Activated T-cell treated with anti-CD3 and anti-CD28 coated beads, Interleukin-2, amount 50 U/mL, for 4 hours (primary cell): ENCODE data around the gene KMT5B. TPM values are rescaled to one million over a fixed set of nuclear protein-coding genes. Genes with fewer than 3 reads are reported as not detected.

Source experiments
- ATAC-seq, 2 donors: fragments of 200-7000 bp; cut with Tn5 transposase; one replicate each; pipeline ENCODE4 v1.10.0; 2021
- DNase-seq: peaks from one replicate; pipeline ENCODE4 v3.0.0-alpha.2; 2020
- H3K27me3 Mint-ChIP-seq: one replicate; pipeline ENCODE4 v1.8.0; 2021; ENCODE audit warnings: low read depth, mixed read lengths
- H3K36me3 Mint-ChIP-seq: one replicate; pipeline ENCODE4 v1.8.0; 2022; ENCODE audit warnings: mixed read lengths; ENCODE audit not compliant: insufficient read depth
- H3K4me1 Mint-ChIP-seq: one replicate; pipeline ENCODE4 v1.8.0; 2021; ENCODE audit warnings: low read depth, mixed read lengths
- H3K4me3 Mint-ChIP-seq: one replicate; pipeline ENCODE4 v1.8.0; 2021; ENCODE audit warnings: mild to moderate bottlenecking, moderate library complexity, mixed read lengths
- H3K9me3 Mint-ChIP-seq: one replicate; pipeline ENCODE4 v1.8.0; 2021; ENCODE audit warnings: mixed read lengths
- total RNA-seq, 3 donors: library from RNA; stranded (reverse); gene quantifications; one replicate each; pipeline ENCODE4 v1.2.1, GENCODE V29; 2021

The KMT5B gene
- total RNA-seq, 3 donors from 2014 or later = 23.5 to 30.0 (median 25.7) TPM

DNA sequence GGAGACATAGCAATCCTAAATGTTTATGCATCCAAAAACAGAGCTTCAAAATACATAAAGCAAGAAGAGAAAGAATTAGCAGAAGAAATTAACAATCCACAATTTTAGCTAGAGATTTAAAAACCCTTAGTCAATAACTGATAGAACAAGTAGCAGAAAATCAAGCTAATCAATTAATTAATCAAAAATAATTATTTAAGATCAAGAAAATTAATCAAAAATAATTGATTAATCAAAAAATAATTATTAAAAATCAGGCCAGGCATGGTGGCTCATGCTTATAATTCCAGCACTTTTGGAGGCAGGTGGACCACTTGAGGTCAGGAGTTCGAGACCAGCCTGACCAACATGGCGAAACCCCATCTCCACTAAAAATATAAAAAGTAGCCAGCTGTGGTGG, 29.5 kb upstream of the KMT5B start:
- H3K36me3 Mint-ChIP-seq = no peaks in the 10 kb centered on the region
- H3K4me1 Mint-ChIP-seq = no peaks in the 10 kb centered on the region
- no peaks in the 10 kb centered on the region for H3K9me3 Mint-ChIP-seq
- ATAC-seq (no peak), DNase-seq (no peak)
- H3K27me3 Mint-ChIP-seq = peaks cover 4% of the 10 kb centered on the region
- no peak overlapping the region for H3K4me3 Mint-ChIP-seq

DNA sequence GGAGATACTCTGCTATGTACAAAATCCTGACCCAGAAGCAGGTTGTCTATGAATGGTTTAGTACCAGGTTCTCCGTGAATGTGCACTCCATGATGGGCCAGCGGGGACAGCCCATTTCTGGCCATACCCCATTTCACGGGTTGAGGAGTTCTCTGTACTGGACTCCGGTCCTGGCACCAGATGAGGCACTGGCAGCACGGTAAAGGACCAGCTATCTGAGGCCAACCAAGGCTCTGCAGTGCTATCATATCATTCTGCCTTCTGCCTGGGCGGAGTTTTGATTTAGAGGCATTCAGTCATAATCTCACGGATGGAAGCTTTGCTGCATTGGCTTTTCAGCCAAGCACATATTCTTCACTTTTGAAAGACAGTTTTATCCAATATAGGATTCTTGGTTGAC, 18.5 kb upstream of the KMT5B start:
- no peak for ATAC-seq
- peaks cover 7% of the 10 kb centered on the region for H3K27me3 Mint-ChIP-seq

DNA sequence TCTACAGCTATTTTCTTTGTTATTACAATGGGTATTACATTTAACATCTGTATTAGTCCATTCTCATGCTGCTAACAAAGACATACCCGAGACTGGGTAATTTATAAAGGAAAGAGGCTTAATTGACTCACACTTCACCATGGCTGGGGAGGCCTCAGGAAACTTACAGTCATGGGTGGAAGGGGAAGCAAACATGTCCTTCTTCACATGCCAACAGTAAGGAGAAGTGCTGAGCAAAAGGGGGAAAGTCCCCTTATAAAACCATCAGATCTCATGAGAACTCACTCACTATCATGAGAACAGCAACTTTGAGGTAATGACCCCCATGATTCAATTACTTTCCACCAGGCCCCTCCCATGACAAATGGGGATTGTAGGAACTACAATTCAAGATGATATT, 16.5 kb upstream of the KMT5B start:
- DNase-seq (no peak), ATAC-seq (no peak)
- H3K4me3 Mint-ChIP-seq = no peak overlapping the region
- H3K9me3 Mint-ChIP-seq = peaks cover 7% of the 10 kb centered on the region
- no peaks in the 10 kb centered on the region for H3K36me3 Mint-ChIP-seq
- H3K27me3 Mint-ChIP-seq = peaks cover 8% of the 10 kb centered on the region
- H3K4me1 Mint-ChIP-seq = no peaks in the 10 kb centered on the region

More for the DNA sequence above, 18.5 kb upstream of the KMT5B start:
- DNase-seq = no peak
- Mint-ChIP-seq H3K9me3 (peaks cover 7% of the 10 kb centered on the region), H3K4me3 (no peak overlapping the region), H3K4me1 (no peaks in the 10 kb centered on the region), H3K36me3 (no peaks in the 10 kb centered on the region)

GRCh38 chr11:68226421-68226820, 13.3 kb upstream of the KMT5B start:
- peaks cover 8% of the 10 kb centered on the region for H3K27me3 Mint-ChIP-seq
- no peak overlapping the region for H3K4me3 Mint-ChIP-seq
- DNase-seq = no peak
- ATAC-seq = no peak
- H3K36me3 Mint-ChIP-seq = no peaks in the 10 kb centered on the region
- H3K4me1 Mint-ChIP-seq = no peaks in the 10 kb centered on the region
- peaks cover 7% of the 10 kb centered on the region for H3K9me3 Mint-ChIP-seq

DNA sequence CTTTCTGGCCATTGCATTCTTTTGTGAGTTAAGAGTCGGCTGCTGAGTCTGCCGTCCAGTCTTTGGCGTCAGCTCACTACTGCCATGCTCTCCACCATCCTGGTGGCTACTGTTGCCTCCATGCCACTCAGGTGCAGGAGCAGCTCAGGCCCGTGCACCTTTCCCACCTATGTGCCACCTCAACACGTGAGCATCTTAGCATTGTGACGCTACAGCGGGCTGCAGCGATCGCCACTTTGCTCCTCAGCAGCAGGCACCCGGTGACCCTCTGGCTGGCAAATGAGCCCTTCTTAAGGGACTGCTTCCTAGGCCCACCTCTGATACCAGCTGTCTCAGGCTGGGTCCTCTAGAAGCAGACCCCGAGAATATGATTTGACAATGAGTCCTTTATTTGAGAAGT, 11.5 kb upstream of the KMT5B start:
- Mint-ChIP-seq H3K9me3 (peaks cover 7% of the 10 kb centered on the region), H3K4me1 (peaks cover under 1% of the 10 kb centered on the region), H3K4me3 (no peak overlapping the region), H3K36me3 (no peaks in the 10 kb centered on the region), H3K27me3 (peaks cover 9% of the 10 kb centered on the region)
- DNase-seq (no peak), ATAC-seq (no peak)

DNA sequence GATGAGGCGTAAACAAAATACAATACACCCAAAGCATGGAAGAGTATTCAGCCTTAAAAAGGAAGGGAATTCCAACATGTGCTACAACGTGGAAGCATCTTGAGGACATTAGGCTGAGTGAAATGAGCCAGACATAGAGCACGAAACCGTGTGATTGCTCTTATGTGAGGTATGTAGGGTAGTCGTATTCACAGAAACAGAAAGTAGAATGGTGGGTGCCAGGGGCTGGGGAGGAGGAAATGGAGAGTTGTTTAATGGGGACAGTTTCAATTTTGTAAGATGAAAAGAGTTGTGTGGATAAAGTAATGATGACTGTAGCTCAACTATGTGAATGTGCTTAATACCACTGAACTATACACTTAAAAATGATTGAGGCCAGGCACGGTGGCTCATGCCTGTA, 10.2 kb upstream of the KMT5B start:
- DNase-seq (no peak), ATAC-seq (no peak)
- H3K4me1 Mint-ChIP-seq = peaks cover 2% of the 10 kb centered on the region
- H3K36me3 Mint-ChIP-seq = no peaks in the 10 kb centered on the region
- H3K9me3 Mint-ChIP-seq = no peaks in the 10 kb centered on the region
- H3K27me3 Mint-ChIP-seq = peaks cover 9% of the 10 kb centered on the region
- no peak overlapping the region for H3K4me3 Mint-ChIP-seq

DNA sequence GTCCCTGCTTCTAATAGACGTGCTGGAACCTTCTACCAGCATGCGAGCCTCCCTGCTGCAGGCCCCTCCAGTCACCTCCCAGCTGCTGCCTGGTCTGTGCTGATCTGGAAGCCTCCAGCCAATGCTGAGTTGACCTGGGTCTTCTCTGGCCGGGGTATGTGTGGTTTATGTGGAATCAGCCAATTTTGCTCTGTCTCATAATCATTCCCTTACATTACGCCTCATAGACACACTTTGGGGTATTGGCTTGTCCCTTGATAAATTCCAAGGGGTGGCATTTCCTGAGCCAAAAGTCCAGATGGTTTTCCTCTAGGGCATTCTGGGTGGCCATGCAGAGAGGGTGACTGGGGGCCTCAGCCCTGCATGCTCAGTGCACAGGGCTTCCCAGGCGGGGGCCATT, 8.3 kb upstream of the KMT5B start:
- ATAC-seq = no peak
- Mint-ChIP-seq H3K4me1 (peaks cover 2% of the 10 kb centered on the region), H3K9me3 (no peaks in the 10 kb centered on the region), H3K27me3 (peaks cover 9% of the 10 kb centered on the region), H3K4me3 (no peak overlapping the region), H3K36me3 (no peaks in the 10 kb centered on the region)
- DNase-seq = no peak

- H3K9me3 Mint-ChIP-seq = no peaks in the 10 kb centered on the region
Observed at GRCh38 chr11:68216171-68216938, 3.3 kb upstream of the KMT5B start.

GRCh38 chr11:68215524-68216170, 2.6 kb upstream of the KMT5B start:
- H3K27me3 Mint-ChIP-seq = peaks cover 3% of the 10 kb centered on the region
- peak overlapping the region; percentile 78 for H3K4me3 Mint-ChIP-seq
- no peaks in the 10 kb centered on the region for H3K36me3 Mint-ChIP-seq
- DNase-seq (no peak), ATAC-seq (no peak)
- H3K9me3 Mint-ChIP-seq = no peaks in the 10 kb centered on the region
- peaks cover 26% of the 10 kb centered on the region for H3K4me1 Mint-ChIP-seq

More at GRCh38 chr11:68216171-68216938, 3.3 kb upstream of the KMT5B start:
- Mint-ChIP-seq H3K4me1 (peaks cover 19% of the 10 kb centered on the region), H3K4me3 (no peak overlapping the region), H3K27me3 (peaks cover 3% of the 10 kb centered on the region), H3K36me3 (no peaks in the 10 kb centered on the region)
- DNase-seq = no peak
- ATAC-seq = no peak

DNA sequence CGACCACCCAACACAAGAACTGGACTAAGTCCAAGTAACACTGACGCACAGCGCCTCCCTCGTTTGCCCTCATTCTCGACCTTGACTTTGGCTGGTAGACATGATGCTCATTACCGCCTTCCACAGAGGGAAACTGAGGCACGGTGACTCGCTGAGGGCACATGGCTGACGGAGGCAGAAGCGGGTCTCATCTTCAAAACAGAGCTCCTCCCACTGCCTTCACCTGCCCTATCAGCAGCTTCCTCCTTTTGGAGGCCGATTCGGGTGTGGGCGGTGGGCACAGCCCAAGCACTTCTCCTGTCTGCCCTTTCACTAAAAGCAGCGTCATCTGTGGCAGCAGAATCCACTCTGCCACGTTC, 2.0 kb upstream of the KMT5B start:
- DNase-seq = peak; percentile 47

DNA sequence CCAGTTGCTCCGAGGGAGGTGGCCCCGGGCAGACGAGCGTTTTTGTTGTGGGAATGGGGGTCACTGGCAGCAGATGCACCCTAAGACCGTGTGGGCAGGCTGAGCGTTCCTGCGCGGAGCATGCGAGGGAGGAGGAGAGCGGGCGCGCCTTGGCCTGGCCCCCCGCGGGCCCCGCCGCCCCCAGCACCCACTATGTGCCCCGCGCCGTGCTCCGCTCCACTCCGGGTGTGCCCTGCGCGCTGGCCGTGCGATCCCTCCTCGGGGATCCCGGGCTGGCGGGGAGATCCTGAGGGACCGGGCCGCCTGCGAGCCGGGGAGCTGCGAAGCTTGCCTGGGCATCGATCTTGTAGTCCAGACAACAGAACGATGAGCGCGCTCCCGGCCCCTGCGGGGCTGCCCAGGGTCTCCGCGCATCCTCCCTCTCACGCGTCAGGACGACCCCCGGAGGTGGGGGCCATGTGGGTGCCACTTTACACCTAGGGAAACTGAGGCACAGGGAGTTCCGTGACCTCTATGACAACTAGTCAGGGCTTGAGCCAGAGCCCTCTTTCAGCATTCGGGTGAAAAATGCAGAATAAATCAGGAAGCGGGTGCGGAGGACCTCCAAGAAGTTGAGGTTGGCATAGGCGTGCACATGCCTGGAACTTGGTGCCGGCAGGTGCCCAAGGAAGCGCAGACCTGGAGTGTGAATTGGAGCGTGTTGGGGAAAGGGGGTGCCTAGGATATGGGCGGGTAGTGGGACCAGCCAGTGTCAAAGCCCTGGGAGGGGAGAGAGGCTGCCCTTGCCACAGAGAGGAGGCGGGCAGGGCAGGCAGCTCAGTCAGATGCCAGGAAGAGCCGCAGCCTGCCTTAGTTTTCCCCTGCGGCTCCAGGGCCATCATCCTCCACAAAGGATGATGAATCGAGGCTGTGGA, 1.3 kb upstream of the KMT5B start:
- H3K4me3 Mint-ChIP-seq = peak overlapping the region; percentile 78
- H3K9me3 Mint-ChIP-seq = no peaks in the 10 kb centered on the region
- no peaks in the 10 kb centered on the region for H3K36me3 Mint-ChIP-seq
- ATAC-seq (peak in 1 of 2 donors; percentile 16), DNase-seq (no peak)
- peaks cover 3% of the 10 kb centered on the region for H3K27me3 Mint-ChIP-seq
- peaks cover 35% of the 10 kb centered on the region for H3K4me1 Mint-ChIP-seq

More for the DNA sequence above, 2.0 kb upstream of the KMT5B start:
- peaks cover 32% of the 10 kb centered on the region for H3K4me1 Mint-ChIP-seq
- peak overlapping the region; percentile 78 for H3K4me3 Mint-ChIP-seq
- no peak for ATAC-seq
- no peaks in the 10 kb centered on the region for H3K36me3 Mint-ChIP-seq
- H3K9me3 Mint-ChIP-seq = no peaks in the 10 kb centered on the region
- peaks cover 3% of the 10 kb centered on the region for H3K27me3 Mint-ChIP-seq

DNA sequence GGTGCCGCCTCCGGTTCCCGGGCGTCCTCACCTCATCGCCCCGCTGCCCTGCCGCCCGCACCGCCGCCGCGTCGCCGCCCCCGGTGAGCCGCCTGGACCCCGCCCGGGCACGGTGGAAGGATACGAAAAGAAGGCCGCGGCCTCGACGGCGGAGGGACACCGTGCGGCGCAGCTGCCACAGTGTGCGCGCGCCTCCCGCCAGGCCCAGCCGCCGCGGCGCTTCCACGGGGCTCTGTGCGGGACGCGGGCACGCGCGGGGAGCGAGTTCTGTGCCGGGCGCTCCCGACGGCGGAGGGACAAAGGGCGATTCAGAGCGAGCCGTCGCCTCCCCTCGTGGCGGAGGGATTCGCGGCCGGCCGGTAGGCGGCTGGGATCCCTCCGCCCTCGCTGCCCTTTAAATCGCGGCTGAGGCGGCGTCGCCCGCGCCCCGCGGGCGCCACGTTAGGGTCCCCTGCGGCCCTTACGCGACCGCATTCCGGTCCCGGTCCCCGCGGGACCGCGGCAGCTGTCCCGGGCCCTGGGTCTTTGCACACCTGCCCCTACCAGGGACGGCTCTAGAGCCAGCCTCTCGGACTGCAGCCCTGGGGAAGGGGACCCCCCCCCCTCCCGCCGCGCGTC, 568 bp upstream of the KMT5B start:
- DNase-seq (peak; percentile 77), ATAC-seq (peak; percentile 50 to 55)
- H3K4me1 Mint-ChIP-seq = peaks cover 40% of the 10 kb centered on the region
- H3K9me3 Mint-ChIP-seq = no peaks in the 10 kb centered on the region
- no peaks in the 10 kb centered on the region for H3K36me3 Mint-ChIP-seq
- H3K4me3 Mint-ChIP-seq = peak overlapping the region; percentile 78
- peaks cover 3% of the 10 kb centered on the region for H3K27me3 Mint-ChIP-seq

GRCh38 chr11:68212421-68213134, 518 bp downstream of the KMT5B start:
- H3K36me3 Mint-ChIP-seq = no peaks in the 10 kb centered on the region
- peak overlapping the region; percentile 87 for H3K4me3 Mint-ChIP-seq
- ATAC-seq (peak; percentile 64 to 65), DNase-seq (peak; percentile 41)
- no peaks in the 10 kb centered on the region for H3K9me3 Mint-ChIP-seq
- H3K4me1 Mint-ChIP-seq = peaks cover 44% of the 10 kb centered on the region
- H3K27me3 Mint-ChIP-seq = peaks cover 3% of the 10 kb centered on the region
